CD4-positive, alpha-beta memory T cell (primary cell): ENCODE data around the gene PML. TPM values are rescaled to one million over a fixed set of nuclear protein-coding genes. Genes with fewer than 3 reads are reported as not detected.
"Not testable (repeated sequence)": the region's sequence is repeated elsewhere in the genome, so short reads cannot be mapped to it uniquely, and the experiment has no call there.

ENCODE experiments used
- CTCF ChIA-PET: fragments of 350-600 bp; sonication (Branson Sonifier 250); formaldehyde crosslinking; loops from one replicate; lab custom pipeline; 2021; ENCODE audit warnings: inconsistent platforms; ENCODE audit not compliant: partially characterized antibody; lab: Charles Lee
- POLR2A ChIA-PET: fragments of 350-600 bp; sonication (Branson Sonifier 250); formaldehyde crosslinking; loops from one replicate; lab custom pipeline; 2021; ENCODE audit not compliant: partially characterized antibody; lab: Charles Lee
- DNase-seq, 5 donors: peaks; one replicate each; pipeline versions ENCODE4 v3.0.0 to v3.0.0-alpha.2; 2020 to 2022; ENCODE audit warnings: mixed read lengths in 1 of 5
- H3K27ac ChIP-seq: one replicate; pipeline ENCODE4 v1.7.0; 2013; ENCODE audit warnings: low read depth, low read length
- H3K27me3 ChIP-seq: 2 replicates; pipeline ENCODE4 v1.7.0; 2013; ENCODE audit warnings: mild to moderate bottlenecking, low read length, moderate library complexity; ENCODE audit not compliant: insufficient read depth
- H3K36me3 ChIP-seq: 2 replicates; pipeline ENCODE4 v1.7.0; 2013; ENCODE audit warnings: mild to moderate bottlenecking, low read length, moderate library complexity; ENCODE audit not compliant: insufficient read depth
- H3K4me1 ChIP-seq: 2 replicates; pipeline ENCODE4 v1.7.0; 2013; ENCODE audit warnings: mild to moderate bottlenecking, low read length, moderate library complexity; ENCODE audit not compliant: insufficient read depth
- H3K4me3 ChIP-seq, 2 donors: one replicate each; pipeline ENCODE4 v1.7.0; 2013; ENCODE audit warnings: low read length in 2 of 2, mild to moderate bottlenecking in 1 of 2
- H3K9me3 ChIP-seq, 2 donors: one replicate each; pipeline ENCODE4 v1.7.0; 2013; ENCODE audit warnings: low read length in 2 of 2, control low read depth in 1 of 2; ENCODE audit not compliant: control insufficient read depth in 1 of 2
- H3K27ac Mint-ChIP-seq, 7 donors: one replicate each; pipeline ENCODE4 v1.8.0; 2020 to 2021; ENCODE audit warnings: mixed read lengths in 7 of 7, mild to moderate bottlenecking in 6 of 7, inconsistent platforms in 3 of 7, moderate library complexity in 3 of 7
- H3K27me3 Mint-ChIP-seq, 2 donors: one replicate each; pipeline ENCODE4 v1.8.0; 2020 to 2021; ENCODE audit warnings: mixed read lengths in 2 of 2
- H3K36me3 Mint-ChIP-seq, 2 donors: one replicate each; pipeline ENCODE4 v1.8.0; 2020 to 2021; ENCODE audit warnings: mixed read lengths in 2 of 2, inconsistent platforms in 1 of 2, mild to moderate bottlenecking in 1 of 2
- H3K4me1 Mint-ChIP-seq, 4 donors: one replicate each; pipeline ENCODE4 v1.8.0; 2020 to 2021; ENCODE audit warnings: mixed read lengths in 4 of 4, mild to moderate bottlenecking in 1 of 4
- H3K4me3 Mint-ChIP-seq, 8 donors: one replicate each; pipeline ENCODE4 v1.8.0; 2020 to 2021; ENCODE audit warnings: mixed read lengths in 8 of 8, mild to moderate bottlenecking in 7 of 8, moderate library complexity in 6 of 8, inconsistent platforms in 3 of 8
- H3K9me3 Mint-ChIP-seq, 8 donors: one replicate each; pipeline ENCODE4 v1.8.0; 2020 to 2021; ENCODE audit warnings: mixed read lengths in 8 of 8, mild to moderate bottlenecking in 5 of 8, inconsistent platforms in 3 of 8, moderate library complexity in 1 of 8
- intact Hi-C: fragments of 100-400 bp; cut with micrococcal nuclease; formaldehyde crosslinking; loops from one replicate; pipeline ENCODE4 v1.15.1; 2023
- polyA plus RNA-seq, 2 donors: library from polyadenylated mRNA; unstranded; fragments of 300-500 nt; fragmentation: Illumina TruSeq; gene quantifications; one replicate each; pipeline ENCODE4 v1.2.3, GENCODE V29; 2021
- total RNA-seq, 2 experiments: library from RNA; stranded (reverse); gene quantifications; one replicate each; pipeline ENCODE4 v1.2.3, GENCODE V29; 2021

The PML gene
- total and polyA plus RNA-seq, 4 experiments from 2014 or later = 9.6 to 66.6 (median 47.4) TPM

DNA sequence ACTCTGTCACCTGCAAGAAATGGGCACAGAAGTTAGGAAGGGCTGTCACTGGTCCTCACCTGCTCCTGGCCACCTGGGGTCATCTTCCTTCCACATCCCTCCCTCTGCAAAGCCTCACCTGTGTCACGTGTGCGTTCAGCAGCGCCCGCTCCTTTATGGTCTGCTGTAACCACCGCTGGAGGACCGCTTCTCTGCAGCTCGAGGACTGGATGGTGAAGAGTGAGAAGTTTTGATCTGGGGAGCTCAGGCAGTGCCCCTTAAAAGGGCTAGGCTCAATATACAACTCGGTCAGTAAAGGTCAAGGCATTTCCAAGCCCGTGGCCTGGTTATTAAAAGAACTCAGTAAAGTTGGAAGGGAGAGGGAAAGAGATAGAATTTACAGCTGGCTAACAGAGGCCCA, 81.3 kb downstream of the PML start:
- H3K4me1 ChIP-seq, POLR2A ChIA-PET, H3K9me3 ChIP-seq, H3K4me3 ChIP-seq, H3K27me3 Mint-ChIP-seq, H3K27ac Mint-ChIP-seq, H3K36me3 ChIP-seq, CTCF ChIA-PET, intact Hi-C loops, H3K36me3 Mint-ChIP-seq, H3K27ac ChIP-seq, H3K27me3 ChIP-seq, H3K4me3 Mint-ChIP-seq, H3K4me1 Mint-ChIP-seq, DNase-seq, H3K9me3 Mint-ChIP-seq: not testable (repeated sequence)

- H3K27ac Mint-ChIP-seq, H3K27me3 Mint-ChIP-seq, intact Hi-C loops, H3K4me1 ChIP-seq, H3K4me1 Mint-ChIP-seq, DNase-seq, H3K27ac ChIP-seq, H3K9me3 Mint-ChIP-seq, H3K4me3 Mint-ChIP-seq, H3K9me3 ChIP-seq, H3K4me3 ChIP-seq, POLR2A ChIA-PET, H3K36me3 Mint-ChIP-seq, H3K27me3 ChIP-seq, CTCF ChIA-PET, H3K36me3 ChIP-seq: not testable (repeated sequence)
Observed at GRCh38 chr15:74082450-74082849, 87.9 kb downstream of the PML start, which contains the start of gene GOLGA6A. Gene GOLGA6A, minus strand, starts transcription at chr15:74082550. Its CDS starts 41 bp downstream, at chr15:74082509.

DNA sequence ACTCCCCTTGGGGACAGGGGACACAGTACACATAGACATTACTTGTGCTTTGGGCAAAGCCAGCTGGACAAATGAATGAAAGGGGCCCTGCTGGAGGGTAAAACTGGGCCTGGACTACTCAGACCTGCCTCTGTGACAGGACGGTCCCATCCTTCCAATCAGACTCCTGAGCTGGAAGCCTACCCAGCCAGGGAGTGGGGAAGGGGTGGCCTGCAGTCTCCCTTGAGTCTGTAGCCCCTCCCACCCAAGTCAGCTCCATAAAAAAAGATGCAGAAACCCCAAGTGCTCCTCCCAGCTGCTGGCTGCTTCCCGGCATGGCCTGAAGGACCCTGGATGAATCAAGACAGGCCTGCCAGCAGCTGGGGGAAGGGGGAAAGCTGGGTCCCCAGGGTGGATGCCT, 100.1 kb downstream of the PML start:
- POLR2A ChIA-PET, H3K4me1 Mint-ChIP-seq, H3K9me3 ChIP-seq, H3K36me3 ChIP-seq, H3K4me1 ChIP-seq, CTCF ChIA-PET, H3K4me3 ChIP-seq, H3K9me3 Mint-ChIP-seq, H3K27me3 ChIP-seq, DNase-seq, H3K36me3 Mint-ChIP-seq, intact Hi-C loops, H3K27me3 Mint-ChIP-seq, H3K4me3 Mint-ChIP-seq, H3K27ac ChIP-seq, H3K27ac Mint-ChIP-seq: not testable (repeated sequence)

DNA sequence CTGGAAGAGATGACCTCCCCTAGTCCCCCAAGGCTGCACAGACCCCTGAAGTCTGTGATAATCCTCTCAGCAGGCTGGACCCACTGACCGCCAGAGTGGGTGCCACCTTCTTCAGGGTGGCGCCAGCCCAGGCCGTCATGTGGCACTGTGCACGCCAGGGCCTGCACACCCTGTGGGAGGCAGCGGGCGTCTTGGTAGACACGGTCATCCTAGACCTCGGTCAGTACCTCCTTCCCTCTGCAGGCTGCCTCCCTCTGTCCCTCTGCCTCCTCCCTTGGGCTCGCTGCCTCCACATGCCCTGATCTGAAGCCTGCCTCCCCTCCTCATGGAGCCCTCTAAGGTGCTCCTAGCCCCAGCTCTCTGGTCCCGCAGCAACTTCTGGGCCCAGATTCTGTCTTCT, 101.1 kb downstream of the PML start:
- H3K4me1 Mint-ChIP-seq, H3K36me3 Mint-ChIP-seq, H3K27ac ChIP-seq, H3K36me3 ChIP-seq, H3K27me3 ChIP-seq, H3K4me1 ChIP-seq, H3K9me3 Mint-ChIP-seq, H3K27me3 Mint-ChIP-seq, intact Hi-C loops, CTCF ChIA-PET, H3K4me3 ChIP-seq, H3K4me3 Mint-ChIP-seq, H3K27ac Mint-ChIP-seq, DNase-seq, H3K9me3 ChIP-seq, POLR2A ChIA-PET: not testable (repeated sequence)

GRCh38 chr15:74096753-74097474, 102.4 kb downstream of the PML start:
- H3K27me3 ChIP-seq, H3K27ac ChIP-seq, H3K4me3 ChIP-seq, H3K9me3 Mint-ChIP-seq, H3K4me1 Mint-ChIP-seq, H3K4me1 ChIP-seq, H3K4me3 Mint-ChIP-seq, H3K27ac Mint-ChIP-seq, intact Hi-C loops, H3K9me3 ChIP-seq, H3K36me3 ChIP-seq, H3K36me3 Mint-ChIP-seq, CTCF ChIA-PET, H3K27me3 Mint-ChIP-seq, DNase-seq, POLR2A ChIA-PET: not testable (repeated sequence)

Other genes starting within 250 kb of the PML start
- not detected for gene INSYN1, start 241.4 kb upstream of the PML start, total RNA-seq
- gene INSYN1, start 241.4 kb upstream of the PML start, polyA plus RNA-seq = not detected
- gene TBC1D21, start 121.2 kb upstream of the PML start, total RNA-seq = not detected
- gene TBC1D21, start 121.2 kb upstream of the PML start, polyA plus RNA-seq = not detected
- 1 to 10 TPM; 1.6 to 2.1 TPM for gene LOXL1, start 68.3 kb upstream of the PML start, total RNA-seq
- gene LOXL1, start 68.3 kb upstream of the PML start, polyA plus RNA-seq = 10 to 100 TPM in 1 of 2 donors, 1 to 10 TPM in 1; 6.4 to 13.1 TPM
- gene STOML1, start 2.4 kb upstream of the PML start, total RNA-seq = 10 to 100 TPM; 10.8 to 11.1 TPM
- gene STOML1, start 2.4 kb upstream of the PML start, polyA plus RNA-seq = 1 to 10 TPM; 8.1 to 8.7 TPM
- under 1 TPM; 0.17 to 0.20 TPM for gene GOLGA6A, start 87.8 kb downstream of the PML start, total RNA-seq
- gene GOLGA6A, start 87.8 kb downstream of the PML start, polyA plus RNA-seq = not detected
- gene ISLR2, start 135.9 kb downstream of the PML start, total RNA-seq = not detected
- gene ISLR2, start 135.9 kb downstream of the PML start, polyA plus RNA-seq = not detected
- gene ISLR, start 179.0 kb downstream of the PML start, total RNA-seq = not detected
- gene ISLR, start 179.0 kb downstream of the PML start, polyA plus RNA-seq = not detected
- not detected for gene STRA6, start 208.1 kb downstream of the PML start, total RNA-seq
- not detected for gene STRA6, start 208.1 kb downstream of the PML start, polyA plus RNA-seq
- not detected for gene CCDC33, start 241.6 kb downstream of the PML start, total RNA-seq
- not detected for gene CCDC33, start 241.6 kb downstream of the PML start, polyA plus RNA-seq